Measurements from ENCODE around the gene NEUROG1.
"Not testable (repeated sequence)": the region's sequence is repeated elsewhere in the genome, so short reads cannot be mapped to it uniquely, and the experiment has no call there.

The NEUROG1 gene

GRCh38 chr5:135538261-135538660, 2.5 kb upstream of the NEUROG1 start:
- FAIRE-seq (no peak), DNase-seq (ENCODE audit: insufficient read length, low spot score) (no peak)

DNA sequence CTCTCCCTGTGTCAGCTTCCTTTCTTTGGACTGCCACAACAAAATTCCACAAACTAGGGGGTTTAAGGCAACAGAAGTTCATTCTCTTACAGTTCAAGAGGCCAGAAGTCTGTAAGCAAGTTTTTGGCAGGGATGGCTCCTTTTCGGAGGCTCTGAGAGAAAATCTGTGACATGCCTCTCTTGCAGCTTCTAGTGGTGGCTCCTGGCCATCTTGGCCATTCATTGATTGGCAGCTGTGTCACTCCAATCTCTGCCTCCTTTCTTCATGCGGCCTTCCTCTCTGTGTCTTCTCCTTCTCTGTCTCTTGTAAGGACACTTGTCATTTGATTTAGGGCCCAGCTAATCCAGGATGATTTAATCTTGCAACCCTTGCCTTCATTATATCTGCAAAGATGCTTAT, 2.0 kb upstream of the NEUROG1 start:
- DNase-seq (ENCODE audit: insufficient read length, low spot score) (no peak), FAIRE-seq (no peak)

DNA sequence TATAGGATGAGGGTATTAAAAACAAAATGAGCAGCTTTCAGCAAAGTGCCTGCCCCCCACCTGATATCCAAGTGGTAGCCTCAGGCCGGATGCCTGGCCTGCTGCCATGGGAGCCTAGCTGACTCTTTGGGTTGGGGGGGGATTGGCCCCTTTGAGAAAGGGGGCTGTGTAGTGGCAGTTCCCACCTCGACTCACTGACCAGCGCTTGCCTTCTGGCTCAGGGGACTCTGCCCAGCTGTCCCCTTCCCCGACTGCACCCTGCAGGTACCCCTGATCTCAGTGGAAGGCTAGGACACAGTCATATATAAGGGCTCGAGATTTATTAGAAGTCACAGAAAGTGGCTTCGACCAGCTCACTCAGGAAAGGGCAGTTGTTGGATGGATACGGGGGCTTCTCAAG, 1.5 kb upstream of the NEUROG1 start:
- DNase-seq (ENCODE audit: insufficient read length, low spot score) (no peak), FAIRE-seq (no peak)

DNA sequence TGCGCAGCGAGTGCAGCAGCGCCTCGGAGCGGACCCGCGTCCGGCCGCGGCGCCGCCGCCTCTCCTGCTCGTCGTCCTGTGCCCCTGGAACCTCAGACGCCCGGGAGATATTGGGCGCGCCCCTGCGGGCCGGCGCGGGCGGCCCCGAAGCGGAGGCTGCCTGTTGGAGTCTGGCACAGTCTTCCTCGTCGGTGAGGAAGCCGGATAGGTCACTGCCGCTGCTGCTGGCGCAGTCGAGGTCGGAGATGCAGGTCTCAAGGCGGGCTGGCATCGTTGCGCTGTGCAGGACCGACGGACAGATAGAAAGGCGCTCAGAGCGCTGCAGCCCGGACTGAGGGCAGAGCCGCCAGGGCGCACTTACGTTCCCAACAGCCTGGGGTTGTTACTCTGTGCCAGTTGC, 344 bp downstream of the NEUROG1 start:
- FAIRE-seq, result no peak
- DNase-seq (ENCODE audit: insufficient read length, low spot score), result no peak

DNA sequence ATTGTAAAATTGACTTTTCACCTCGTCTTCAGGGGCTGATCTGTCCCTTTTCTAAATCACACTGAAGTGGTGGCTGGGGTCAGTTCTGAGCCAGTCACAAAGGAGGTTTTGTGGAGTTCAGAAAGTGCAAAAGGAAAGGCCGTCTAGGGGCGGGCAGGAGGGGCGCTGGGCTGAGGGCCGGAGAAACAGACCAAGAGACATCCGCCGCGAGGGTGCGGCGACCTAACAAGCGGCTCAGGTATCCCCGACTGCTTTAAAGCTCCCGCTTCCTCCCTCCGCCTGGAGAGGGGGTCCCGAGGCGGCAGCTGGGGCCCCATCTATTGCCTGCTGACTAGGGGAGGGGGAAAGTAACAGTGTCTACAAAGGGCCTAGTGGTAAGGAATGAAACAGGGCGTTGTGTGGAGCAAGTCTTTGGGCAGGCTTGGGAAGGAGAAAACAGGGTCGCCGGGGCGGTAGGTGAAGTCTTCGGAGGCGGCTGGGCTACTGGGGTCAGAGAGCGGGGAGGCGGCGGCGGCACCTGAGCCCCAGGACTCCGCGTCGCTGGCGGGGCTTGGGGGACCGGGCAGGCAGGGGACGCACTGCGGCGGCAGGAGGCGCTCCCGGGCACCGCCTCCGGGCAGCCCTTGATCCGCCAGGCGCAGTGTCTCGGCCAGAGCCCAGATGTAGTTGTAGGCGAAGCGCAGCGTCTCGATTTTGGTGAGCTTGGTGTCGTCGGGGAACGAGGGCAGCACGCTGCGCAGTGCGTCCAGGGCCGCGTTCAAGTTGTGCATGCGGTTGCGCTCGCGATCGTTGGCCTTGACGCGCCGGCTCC, 950 bp downstream of the NEUROG1 start:
- FAIRE-seq (no peak), DNase-seq (ENCODE audit: insufficient read length, low spot score) (no peak)

DNA sequence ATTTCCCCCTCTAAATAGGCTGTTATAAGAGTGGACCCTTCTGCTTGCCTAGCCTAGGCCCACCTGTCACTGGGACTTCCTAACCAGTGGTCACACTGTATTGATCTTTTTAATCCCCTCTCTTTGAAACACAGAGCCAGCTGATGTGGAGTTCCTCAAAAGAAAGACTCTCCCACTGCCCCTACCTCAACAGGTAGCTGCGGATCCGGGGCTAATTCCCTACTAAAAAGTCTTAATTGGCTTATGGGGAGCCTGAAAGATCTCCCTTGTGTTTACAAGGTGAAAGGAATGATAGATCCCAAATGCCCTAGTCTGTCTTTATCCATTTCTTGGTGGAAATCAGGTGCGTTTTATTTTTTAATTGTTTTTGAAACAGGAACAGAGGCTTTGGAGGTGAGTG, 2.0 kb downstream of the NEUROG1 start:
- no peak for FAIRE-seq
- DNase-seq (ENCODE audit: insufficient read length, low spot score), result no peak

DNA sequence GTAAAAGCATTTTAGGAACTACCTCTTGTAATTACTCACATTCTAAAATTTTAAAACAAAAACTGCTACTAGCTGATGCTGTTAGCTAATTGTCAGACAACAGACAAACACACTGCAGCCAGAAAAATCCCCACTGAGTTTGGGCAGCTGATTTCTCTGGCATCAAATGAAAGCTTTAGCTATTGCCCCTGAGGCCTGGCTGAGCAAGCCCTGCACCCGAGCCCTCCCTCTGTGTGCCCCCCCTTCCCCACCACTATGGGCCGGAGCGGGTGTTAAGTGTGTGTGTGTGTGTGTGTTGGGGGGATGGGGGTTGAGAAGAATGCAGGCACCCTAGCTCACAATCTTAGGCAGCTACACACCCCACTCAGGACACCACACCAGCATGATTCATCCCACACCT, 2.4 kb downstream of the NEUROG1 start:
- no peak for DNase-seq (ENCODE audit: insufficient read length, low spot score)
- FAIRE-seq, result no peak

DNA sequence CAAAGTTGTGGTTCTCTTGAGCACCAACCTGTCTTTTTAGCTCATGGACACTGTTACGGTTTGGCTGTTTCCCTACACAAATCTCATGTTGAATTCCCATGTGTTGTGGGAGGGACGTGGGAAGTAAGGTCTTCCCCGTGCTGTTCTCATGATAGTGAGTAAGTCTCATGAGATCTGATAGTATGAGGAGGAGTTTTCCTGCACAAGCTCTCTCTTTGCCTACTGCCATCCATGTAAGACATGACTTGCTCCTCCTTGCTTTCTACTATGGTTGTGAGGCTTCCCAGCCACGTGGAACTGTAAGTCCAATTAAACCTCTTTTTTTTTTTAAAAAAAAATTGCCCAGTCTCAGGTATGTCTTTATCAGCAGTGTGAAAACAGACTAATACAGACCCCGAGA, 6.2 kb downstream of the NEUROG1 start:
- not testable (repeated sequence) for DNase-seq (ENCODE audit: insufficient read length, low spot score); FAIRE-seq

GRCh38 chr5:135526924-135527323, 8.8 kb downstream of the NEUROG1 start:
- no peak for DNase-seq (ENCODE audit: insufficient read length, low spot score)
- no peak for FAIRE-seq

DNA sequence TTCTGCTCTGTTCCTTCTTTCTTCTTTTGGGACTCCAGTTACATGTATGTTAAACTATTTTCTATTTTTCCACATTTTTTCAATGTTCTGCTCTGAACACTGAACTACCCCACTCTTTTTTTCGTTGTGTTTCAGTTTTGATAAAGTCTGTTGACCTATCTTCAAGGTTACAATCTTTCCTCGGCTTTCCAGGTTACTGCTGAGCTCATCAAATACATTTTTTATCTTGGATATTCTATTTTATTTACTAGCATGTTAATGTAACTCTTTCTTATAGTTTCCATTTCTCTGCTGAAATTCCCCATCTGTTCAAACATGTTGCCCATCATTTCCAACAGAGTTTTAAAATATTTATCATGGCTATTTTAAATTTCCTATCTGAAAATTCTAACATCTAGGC, 13.8 kb downstream of the NEUROG1 start:
- DNase-seq (ENCODE audit: insufficient read length, low spot score) (no peak), FAIRE-seq (no peak)

GRCh38 chr5:135517631-135518030, 18.1 kb downstream of the NEUROG1 start:
- FAIRE-seq (no peak), DNase-seq (ENCODE audit: insufficient read length, low spot score) (no peak)

DNA sequence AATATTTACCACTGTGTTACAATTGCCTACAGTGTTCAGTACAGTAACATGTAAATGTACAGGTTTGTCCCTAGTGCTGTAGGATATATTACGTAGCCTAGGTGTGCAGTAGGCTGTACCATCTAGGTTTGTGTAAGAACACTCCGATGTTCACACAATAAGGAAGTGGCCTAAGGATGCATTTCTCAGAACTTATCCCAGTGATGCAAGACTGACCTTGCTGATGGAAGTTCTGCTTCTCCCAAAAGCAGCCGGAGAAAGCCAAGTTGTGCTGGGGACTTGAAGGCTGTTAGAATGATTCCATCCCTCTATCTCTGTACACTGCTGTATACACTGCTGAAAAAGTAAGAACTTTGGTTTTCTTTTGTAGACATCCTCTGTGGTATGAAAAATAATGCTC, 21.6 kb downstream of the NEUROG1 start:
- FAIRE-seq, result no peak
- DNase-seq (ENCODE audit: insufficient read length, low spot score), result no peak

- no peak for FAIRE-seq
- DNase-seq (ENCODE audit: insufficient read length, low spot score), result no peak
These were observed 23.8 kb downstream of the NEUROG1 start for GRCh38 chr5:135511761-135512575.

DNA sequence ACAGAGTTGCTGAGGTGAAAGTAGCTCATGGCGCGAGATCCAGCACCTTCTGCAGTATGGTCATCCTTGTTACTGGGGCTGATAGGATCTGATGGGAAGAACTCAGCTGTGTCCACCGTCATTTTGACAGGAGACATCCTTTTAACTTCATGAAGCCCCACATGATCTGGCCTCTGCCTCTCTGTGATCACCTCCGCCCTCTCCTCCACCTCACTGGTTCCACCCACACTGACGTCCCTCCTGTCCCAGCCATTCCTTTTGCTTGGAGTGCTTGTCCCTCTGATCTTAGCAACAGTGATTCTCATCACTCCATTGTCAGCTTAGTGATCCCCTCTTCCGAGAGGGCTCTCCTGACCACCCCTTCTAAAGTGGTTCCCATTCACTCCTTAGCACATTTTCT, 25.8 kb downstream of the NEUROG1 start:
- DNase-seq (ENCODE audit: insufficient read length, low spot score) (no peak), FAIRE-seq (no peak)

- FAIRE-seq (no peak), DNase-seq (ENCODE audit: insufficient read length, low spot score) (no peak)
These were observed 27.2 kb downstream of the NEUROG1 start for GRCh38 chr5:135508496-135509005.

DNA sequence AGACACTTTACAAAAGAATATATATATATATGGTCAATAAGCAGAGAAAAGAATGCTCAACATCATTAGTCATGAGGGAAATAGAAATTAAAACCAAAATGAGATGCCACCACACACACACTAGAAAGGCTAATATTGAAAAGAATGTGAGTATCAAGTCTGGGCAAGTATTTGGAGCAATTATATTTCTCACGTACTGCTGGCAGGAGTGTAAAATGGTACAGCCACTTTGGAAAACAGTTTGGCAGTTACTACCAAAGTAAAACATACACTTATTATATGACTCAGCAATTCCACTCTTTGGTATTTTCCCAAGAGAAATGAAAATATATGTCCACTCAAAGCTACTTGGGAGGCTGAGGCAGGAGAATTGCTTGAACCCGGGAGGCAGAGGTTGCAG, 29.8 kb downstream of the NEUROG1 start:
- DNase-seq (ENCODE audit: insufficient read length, low spot score), result no peak
- no peak for FAIRE-seq

DNA sequence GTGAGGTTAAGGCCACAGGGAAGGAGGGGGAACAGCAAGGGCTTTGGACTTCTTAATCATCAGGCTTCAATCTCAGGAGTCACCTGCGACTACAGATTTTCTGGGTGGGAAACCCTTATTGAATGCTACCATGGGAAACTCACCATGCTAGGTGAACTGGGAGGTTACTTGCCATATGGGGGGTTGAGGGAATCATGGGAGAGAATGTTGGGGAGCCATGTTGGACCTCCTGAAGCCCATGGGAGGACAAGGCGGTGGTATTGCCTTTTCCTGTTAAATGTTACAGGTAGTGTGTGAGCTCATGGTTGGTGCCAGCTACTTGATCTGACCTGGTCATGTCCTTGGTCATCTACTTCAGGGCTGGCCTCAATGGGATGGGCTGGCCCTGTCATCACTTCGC, 31.4 kb downstream of the NEUROG1 start:
- DNase-seq (ENCODE audit: insufficient read length, low spot score) (no peak), FAIRE-seq (no peak)

GRCh38 chr5:135503871-135504270, 31.9 kb downstream of the NEUROG1 start:
- FAIRE-seq, result no peak

GRCh38 chr5:135502836-135503520, 32.8 kb downstream of the NEUROG1 start:
- FAIRE-seq, result no peak
- no peak for DNase-seq (ENCODE audit: insufficient read length, low spot score)

More at GRCh38 chr5:135503871-135504270, 31.9 kb downstream of the NEUROG1 start:
- DNase-seq (ENCODE audit: insufficient read length, low spot score), result no peak

DNA sequence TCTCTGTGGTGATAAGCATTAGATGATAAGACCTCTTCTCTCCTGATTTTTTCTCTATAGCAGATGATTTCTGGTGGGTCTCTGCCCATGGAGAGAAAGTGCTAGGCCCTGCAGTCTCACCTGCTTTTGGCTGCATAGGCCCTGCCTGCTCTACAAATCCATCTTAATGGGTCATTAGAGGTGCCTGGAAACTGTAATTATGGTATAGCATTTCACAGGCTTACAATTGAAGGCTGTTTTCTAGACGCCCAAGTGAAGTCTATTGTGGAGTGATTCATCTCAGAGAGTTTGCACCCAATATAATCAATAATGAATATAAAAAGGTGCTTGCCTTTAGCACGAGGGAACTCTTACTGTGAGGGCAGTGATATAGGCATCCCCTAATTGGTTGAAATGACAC, 33.8 kb downstream of the NEUROG1 start:
- DNase-seq (ENCODE audit: insufficient read length, low spot score), result no peak
- FAIRE-seq, result no peak

DNA sequence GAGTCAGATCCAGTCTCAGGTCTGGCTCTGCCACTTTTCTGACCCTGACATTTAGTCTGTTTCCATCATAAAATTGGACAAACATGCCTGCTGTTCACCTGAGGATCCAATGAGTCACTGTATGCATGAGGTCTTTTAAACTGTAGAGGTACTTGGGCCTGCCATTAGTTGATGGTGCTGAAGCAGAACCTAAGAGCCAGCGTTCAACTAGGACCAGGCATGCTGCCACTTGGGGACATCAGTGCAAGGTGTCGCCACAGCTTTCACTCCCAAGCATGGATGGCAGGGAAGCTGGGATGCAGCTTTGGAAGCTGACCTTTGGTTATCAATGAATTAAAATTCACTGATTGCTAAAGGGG, 37.1 kb downstream of the NEUROG1 start:
- FAIRE-seq, result no peak
- DNase-seq (ENCODE audit: insufficient read length, low spot score), result no peak
